Measurements from ENCODE around the gene IFT52. TPM values are rescaled to one million over a fixed set of nuclear protein-coding genes. Genes with fewer than 3 reads are reported as not detected.

IFT52 gene
- total and polyA plus RNA-seq, 7 donors, result 2.5 to 5.3 (median 3.5) TPM

- H3K36me3 ChIP-seq (ENCODE audit: insufficient read depth in 1 of 2, low read depth in 1 of 2), result no peaks in the 10 kb centered on the region
Observed at GRCh38 chr20:43569282-43569681, 21.5 kb upstream of the IFT52 start.

GRCh38 chr20:43570496-43570895 is 20.2 kb upstream of the IFT52 start:
- H3K9me3 ChIP-seq, result no peaks in the 10 kb centered on the region

More at GRCh38 chr20:43569282-43569681, 21.5 kb upstream of the IFT52 start:
- no peaks in the 10 kb centered on the region for H3K9me3 ChIP-seq
- no peaks in the 10 kb centered on the region for H3K4me1 ChIP-seq
- ATAC-seq, result no peak
- no peak overlapping the region for H3K4me3 ChIP-seq
- 88 to 94% (median 91%) methylated on average over 10 of the region's 10 CpGs for WGBS, 3 donors
- H3K27me3 ChIP-seq (ENCODE audit: insufficient read depth in 3 of 3, low read length in 2 of 3), result no peaks in the 10 kb centered on the region
- DNase-seq, result no peak
- no peak overlapping the region for H3K27ac ChIP-seq
- TF ChIP-seq CTCF (IDR thresholded peaks at IDR 0.05), result no peak
- intact Hi-C loops (cut with DNase I), result no loop called here

DNA sequence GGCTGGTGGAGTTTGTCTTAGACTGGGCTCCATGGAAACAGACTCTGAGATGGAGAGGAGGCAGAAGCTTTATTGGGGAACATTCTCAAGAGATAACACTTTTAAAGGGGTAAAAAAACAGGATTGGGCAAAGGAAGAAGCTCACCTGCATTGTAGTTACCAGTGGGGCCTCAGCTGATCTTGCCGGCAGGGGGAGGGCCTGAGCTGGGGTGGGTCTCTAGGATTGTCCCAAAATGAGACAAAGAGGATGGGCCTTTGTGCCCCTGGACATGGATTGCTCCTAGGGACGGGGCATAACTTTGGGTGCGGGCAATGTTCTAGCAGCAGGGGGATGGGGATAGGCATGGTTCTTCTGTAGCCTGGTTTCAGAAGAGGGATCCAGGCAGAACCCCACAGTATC is 19.4 kb upstream of the IFT52 start:
- ATAC-seq (no peak), DNase-seq (no peak)
- Histone ChIP-seq H3K4me1 (no peaks in the 10 kb centered on the region), H3K36me3 (ENCODE audit: insufficient read depth in 1 of 2, low read depth in 1 of 2) (no peaks in the 10 kb centered on the region), H3K27me3 (ENCODE audit: insufficient read depth in 3 of 3, low read length in 2 of 3) (no peaks in the 10 kb centered on the region), H3K27ac (no peak overlapping the region), H3K9me3 (no peaks in the 10 kb centered on the region), H3K4me3 (no peak overlapping the region)
- WGBS, 3 donors, result 92 to 96% (median 93%) methylated on average over 3 of the region's 3 CpGs
- TF ChIP-seq CTCF (IDR thresholded peaks at IDR 0.05), result no peak
- intact Hi-C loops (cut with DNase I), result no loop called here

More at GRCh38 chr20:43570496-43570895, 20.2 kb upstream of the IFT52 start:
- no peak overlapping the region for H3K27ac ChIP-seq
- no peaks in the 10 kb centered on the region for H3K27me3 ChIP-seq (ENCODE audit: insufficient read depth in 3 of 3, low read length in 2 of 3)
- no peaks in the 10 kb centered on the region for H3K4me1 ChIP-seq
- intact Hi-C loops (cut with DNase I), result no loop called here
- 84 to 90% (median 87%) methylated on average over 10 of the region's 10 CpGs for WGBS, 3 donors
- H3K4me3 ChIP-seq, result no peak overlapping the region
- TF ChIP-seq CTCF (IDR thresholded peaks at IDR 0.05), result no peak
- DNase-seq (no peak), ATAC-seq (no peak)
- H3K36me3 ChIP-seq (ENCODE audit: insufficient read depth in 1 of 2, low read depth in 1 of 2), result no peaks in the 10 kb centered on the region

DNA sequence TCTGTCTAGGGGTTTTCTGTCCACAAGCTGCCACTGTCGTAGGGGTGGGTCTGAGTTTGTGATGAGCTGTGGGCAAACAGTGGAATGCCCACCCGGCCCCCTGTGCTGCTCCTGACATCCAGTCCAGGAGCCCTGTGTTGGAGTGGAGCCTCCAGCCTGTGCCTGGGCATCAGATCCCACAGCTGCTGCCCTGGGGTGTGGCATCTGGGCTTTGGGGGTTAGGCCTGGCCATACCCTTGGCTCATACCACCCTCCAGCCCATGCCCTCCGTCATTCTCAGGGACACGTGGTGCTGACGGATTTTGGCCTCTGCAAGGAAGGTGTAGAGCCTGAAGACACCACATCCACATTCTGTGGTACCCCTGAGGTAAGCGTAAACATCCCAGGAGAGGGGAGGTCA is 19.0 kb upstream of the IFT52 start:
- ATAC-seq (no peak), DNase-seq (no peak)
- Histone ChIP-seq H3K27ac (no peak overlapping the region), H3K27me3 (ENCODE audit: insufficient read depth in 3 of 3, low read length in 2 of 3) (no peaks in the 10 kb centered on the region), H3K4me1 (no peaks in the 10 kb centered on the region), H3K4me3 (no peak overlapping the region), H3K36me3 (ENCODE audit: insufficient read depth in 1 of 2, low read depth in 1 of 2) (no peaks in the 10 kb centered on the region), H3K9me3 (no peaks in the 10 kb centered on the region)
- intact Hi-C loops (cut with DNase I), result no loop called here
- WGBS, 3 donors, result 73 to 85% (median 78%) methylated on average over 6 of the region's 6 CpGs
- TF ChIP-seq CTCF (IDR thresholded peaks at IDR 0.05), result no peak

DNA sequence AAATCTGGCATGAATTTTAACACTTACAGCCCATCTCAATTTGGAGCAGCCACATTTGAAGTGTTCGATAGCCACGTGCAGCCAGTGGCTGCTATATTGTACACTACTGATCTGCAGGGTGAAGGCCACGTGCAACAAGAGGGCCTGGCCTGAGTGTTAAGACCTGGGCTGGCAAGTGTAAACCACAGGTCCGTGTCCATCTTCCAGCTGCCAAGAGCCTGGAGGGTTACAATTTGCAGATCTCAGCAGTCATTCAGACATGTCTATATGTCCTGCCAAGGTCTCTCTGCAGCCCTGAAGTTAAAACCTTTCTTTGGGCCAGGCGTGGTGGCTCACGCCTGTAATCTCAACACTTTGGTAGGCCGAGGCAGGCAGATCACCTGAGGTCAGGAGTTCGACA is 17.8 kb upstream of the IFT52 start:
- no peak for TF ChIP-seq CTCF (IDR thresholded peaks at IDR 0.05)
- Histone ChIP-seq H3K9me3 (no peaks in the 10 kb centered on the region), H3K36me3 (ENCODE audit: insufficient read depth in 1 of 2, low read depth in 1 of 2) (no peaks in the 10 kb centered on the region), H3K27me3 (ENCODE audit: insufficient read depth in 3 of 3, low read length in 2 of 3) (no peaks in the 10 kb centered on the region), H3K27ac (no peak overlapping the region), H3K4me1 (no peaks in the 10 kb centered on the region), H3K4me3 (no peak overlapping the region)
- DNase-seq, result no peak
- ATAC-seq, result no peak
- 83 to 86% (median 84%) methylated on average over 8 of the region's 8 CpGs for WGBS, 3 donors
- intact Hi-C loops (cut with DNase I), result no loop called here
